Raji (cell line): Measurements from ENCODE around the gene CNKSR1.

Experiments used
- POLR2A ChIP-seq: IDR thresholded peaks from 2 replicates; pipeline ENCODE4 v1.6.1; 2011; ENCODE audit warnings: low read depth, low read length, control low read depth; ENCODE audit not compliant: insufficient read depth

CNKSR1 gene

GRCh38 chr1:26155370-26156284 lies 21.7 kb upstream of the CNKSR1 start:
- TF ChIP-seq POLR2A: no peak

DNA sequence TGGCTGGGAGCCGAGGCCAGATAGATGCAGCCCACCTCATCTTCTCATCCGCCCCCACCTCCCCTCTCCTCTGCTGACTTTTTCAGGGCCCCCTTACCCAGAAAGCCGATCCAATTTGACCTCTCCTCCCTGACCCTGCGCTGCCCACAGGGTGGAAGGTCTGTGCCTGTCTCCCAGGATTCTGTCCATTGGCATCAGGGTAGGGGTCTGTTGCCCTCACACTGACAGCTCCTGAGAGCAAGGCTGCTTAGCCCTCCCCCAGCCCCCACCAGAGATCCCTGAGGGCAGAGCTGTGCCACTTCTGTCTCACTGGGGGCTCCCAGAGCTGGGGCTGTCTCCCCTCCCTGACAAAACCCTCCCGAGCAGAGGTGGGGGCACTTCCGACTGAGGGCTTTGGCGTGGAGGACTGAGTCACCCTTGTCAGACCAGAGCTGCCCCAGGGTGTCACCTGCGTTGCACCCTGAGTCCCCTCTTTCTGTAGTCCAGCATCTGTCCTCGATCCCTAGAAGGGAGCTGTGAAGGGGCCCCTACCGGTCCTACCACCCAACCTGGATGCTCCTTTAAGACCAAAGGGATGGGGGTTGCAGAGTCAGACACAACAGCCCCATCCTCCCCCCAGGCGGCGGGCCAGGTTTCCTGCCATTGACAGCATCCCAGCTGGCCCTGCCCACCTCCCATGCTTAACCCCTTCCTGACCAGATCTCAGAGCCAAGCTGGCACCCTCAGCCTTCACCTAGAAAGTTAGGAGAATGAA lies 20.8 kb upstream of the CNKSR1 start:
- no peak for TF ChIP-seq POLR2A

GRCh38 chr1:26158271-26158907 lies 18.9 kb upstream of the CNKSR1 start:
- TF ChIP-seq POLR2A: no peak

- TF ChIP-seq POLR2A: no peak
Observed at GRCh38 chr1:26158908-26159742, 18.2 kb upstream of the CNKSR1 start, which contains the start of gene FAM110D. FAM110D (plus strand) TSS chr1:26159079; CDS start chr1:26161292, 2,213 bp downstream.

DNA sequence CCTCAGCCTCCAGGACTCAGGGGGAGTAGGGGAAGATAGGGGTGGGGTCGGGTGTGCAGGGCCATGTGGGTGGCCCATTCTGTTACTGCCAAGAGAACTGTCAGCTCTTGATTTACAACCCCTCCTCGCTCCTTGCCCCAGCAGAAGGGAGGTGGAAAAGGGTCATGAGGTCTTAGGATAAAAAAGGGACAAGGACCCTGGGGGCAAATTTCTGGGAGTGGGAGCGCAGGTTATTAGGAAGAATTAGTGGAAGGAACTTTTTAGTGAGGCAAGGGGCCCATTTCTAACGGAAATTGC lies 17.6 kb upstream of the CNKSR1 start:
- no peak for TF ChIP-seq POLR2A

DNA sequence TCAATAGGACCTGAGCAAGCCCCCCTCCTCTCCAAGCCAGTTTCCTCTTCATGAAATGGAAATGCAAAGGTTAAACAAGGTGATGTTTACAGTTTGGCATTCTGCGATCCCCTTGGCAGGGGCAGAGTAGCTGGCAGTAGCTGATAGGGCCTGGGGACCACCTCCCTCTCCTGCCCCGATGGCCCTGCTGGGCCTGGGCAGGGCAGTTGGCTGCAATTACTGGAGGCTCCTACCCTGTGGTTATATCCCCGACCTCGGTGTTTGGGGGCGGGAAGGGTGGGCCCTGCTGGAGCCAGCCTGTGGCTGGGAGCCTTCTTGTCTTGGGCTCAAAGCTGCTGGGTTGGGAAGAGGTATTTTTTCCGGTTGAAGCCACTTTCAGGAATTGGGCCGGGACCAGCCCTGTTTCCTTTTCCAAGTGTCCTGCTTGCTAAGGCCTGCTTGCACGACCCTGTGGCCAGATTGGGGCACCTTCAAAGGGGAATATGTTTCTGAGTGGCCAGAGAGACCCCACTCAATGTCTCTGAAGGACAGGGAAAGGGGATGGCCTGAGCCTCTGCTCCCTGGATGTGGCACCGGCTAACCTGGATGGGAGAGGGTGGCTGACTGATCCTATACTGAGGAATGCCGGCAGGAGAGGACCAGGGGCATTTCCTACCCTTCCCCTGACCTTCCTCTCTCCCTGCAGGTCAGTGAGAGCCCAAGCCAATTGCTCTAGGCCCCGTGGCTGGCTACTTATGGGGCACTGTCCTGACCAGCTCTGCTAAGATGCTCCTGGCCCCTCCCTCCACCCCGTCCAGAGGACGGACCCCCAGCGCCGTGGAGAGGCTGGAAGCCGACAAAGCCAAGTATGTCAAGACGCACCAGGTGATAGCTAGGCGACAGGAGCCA lies 16.5 kb upstream of the CNKSR1 start:
- no peak for TF ChIP-seq POLR2A

DNA sequence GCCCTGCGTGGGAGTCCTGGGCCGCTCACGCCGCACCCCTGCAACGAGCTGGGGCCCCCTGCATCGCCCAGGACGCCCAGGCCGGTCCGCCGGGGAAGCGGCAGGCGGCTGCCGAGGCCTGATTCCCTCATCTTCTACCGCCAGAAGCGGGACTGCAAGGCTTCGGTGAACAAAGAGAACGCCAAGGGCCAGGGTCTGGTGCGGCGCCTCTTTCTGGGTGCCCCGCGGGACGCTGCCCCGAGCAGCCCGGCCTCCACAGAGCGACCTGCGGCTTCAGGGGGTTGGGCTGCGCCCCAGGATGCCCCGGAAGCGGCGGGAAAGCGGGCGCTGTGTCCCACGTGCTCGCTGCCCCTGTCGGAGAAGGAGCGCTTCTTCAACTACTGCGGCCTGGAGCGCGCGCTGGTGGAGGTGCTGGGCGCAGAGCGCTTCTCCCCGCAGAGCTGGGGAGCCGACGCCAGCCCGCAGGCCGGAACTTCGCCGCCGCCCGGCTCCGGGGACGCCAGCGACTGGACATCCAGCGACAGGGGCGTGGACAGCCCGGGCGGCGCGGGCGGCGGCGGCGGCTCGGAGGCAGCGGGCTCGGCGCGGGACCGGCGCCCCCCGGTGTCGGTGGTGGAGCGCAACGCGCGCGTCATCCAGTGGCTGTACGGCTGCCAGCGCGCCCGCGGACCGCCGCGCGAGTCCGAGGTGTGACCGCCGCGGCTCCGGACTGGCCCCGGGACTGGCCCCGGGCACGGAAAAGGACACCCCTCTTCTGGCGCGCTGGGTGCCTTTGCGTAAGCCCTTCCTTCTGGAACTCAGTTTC lies 15.7 kb upstream of the CNKSR1 start:
- TF ChIP-seq POLR2A: no peak

DNA sequence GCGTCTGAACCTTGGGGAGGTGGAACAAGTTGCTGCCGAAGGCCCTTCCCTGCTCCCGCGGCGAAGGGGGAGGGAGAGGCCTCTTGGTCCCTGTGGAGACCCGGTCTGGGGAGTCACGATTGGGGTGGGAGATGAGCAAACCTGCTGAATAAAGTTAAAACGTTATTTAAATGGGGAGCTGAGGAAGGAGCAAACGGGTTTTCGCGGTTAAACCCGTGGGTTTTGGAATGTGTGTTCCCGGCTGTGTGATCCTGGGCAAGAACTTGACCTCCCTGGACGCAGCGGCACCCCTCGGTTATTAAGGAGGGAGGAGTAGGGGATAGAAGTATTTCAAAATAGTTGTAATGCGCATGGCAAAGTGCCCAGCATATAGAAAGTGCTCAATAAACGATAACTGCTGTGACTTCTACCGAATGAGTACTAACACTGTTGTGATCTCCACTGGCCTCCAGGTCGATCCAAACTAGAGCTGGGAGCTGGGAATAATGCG lies 15.0 kb upstream of the CNKSR1 start:
- TF ChIP-seq POLR2A: no peak

DNA sequence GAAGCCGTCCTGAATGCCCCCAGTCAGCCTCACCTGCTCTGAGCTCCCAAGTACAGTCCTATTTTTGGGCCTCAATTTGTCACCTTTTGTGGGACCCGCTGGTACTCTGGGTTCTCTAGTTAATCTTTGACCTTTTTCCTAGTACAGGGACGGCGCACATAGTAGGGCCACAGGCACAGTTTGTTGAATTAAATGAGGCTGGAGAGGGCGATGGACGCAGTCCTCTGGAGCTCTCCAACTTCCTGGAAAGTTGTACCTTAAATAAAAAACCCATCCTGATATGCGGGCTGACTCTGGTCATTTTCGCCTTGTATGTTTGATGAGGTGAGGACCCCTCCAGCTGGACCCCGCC lies 13.6 kb upstream of the CNKSR1 start:
- TF ChIP-seq POLR2A: no peak

DNA sequence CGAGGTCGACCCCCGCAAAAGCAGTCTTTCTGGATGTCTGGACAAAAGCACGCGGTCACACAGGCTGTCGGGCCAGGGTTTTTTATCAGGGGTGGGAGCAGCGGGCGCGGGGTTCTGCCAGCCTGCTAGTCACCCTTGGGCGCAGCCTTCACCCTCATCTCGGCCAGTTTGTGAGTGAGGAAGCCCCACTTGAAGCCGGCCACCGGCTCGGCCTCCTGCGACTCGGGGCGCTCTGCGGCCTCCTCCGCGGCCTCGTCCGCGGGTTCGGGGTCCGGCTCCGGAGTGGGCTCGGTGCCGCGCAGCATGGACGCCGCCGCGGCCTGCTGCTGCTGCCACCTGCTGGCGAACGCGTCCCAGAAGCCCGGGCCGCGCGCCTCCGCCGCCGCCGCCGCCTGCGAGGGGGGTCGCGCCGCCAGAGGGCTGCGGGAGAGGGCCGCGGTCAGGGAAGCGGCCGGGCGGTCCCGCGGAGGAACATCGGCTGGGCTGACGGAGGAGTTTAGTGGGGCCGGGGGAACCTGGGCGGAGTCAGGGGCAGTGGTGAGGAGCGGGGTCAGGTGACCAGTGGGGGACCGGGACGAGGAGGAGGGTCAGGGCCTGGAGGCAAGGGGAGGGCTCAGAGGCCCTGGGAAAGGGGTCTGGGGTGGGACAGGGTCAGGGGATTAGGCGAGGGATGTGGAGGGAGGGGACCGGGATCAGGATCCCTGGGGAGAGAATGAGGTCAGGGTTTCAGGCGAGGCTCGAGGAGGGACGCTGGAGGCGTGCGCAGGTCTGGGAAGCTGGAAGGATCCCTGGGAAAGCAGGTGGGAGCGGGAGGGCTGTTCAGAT lies 13.0 kb upstream of the CNKSR1 start:
- TF ChIP-seq POLR2A: no peak

DNA sequence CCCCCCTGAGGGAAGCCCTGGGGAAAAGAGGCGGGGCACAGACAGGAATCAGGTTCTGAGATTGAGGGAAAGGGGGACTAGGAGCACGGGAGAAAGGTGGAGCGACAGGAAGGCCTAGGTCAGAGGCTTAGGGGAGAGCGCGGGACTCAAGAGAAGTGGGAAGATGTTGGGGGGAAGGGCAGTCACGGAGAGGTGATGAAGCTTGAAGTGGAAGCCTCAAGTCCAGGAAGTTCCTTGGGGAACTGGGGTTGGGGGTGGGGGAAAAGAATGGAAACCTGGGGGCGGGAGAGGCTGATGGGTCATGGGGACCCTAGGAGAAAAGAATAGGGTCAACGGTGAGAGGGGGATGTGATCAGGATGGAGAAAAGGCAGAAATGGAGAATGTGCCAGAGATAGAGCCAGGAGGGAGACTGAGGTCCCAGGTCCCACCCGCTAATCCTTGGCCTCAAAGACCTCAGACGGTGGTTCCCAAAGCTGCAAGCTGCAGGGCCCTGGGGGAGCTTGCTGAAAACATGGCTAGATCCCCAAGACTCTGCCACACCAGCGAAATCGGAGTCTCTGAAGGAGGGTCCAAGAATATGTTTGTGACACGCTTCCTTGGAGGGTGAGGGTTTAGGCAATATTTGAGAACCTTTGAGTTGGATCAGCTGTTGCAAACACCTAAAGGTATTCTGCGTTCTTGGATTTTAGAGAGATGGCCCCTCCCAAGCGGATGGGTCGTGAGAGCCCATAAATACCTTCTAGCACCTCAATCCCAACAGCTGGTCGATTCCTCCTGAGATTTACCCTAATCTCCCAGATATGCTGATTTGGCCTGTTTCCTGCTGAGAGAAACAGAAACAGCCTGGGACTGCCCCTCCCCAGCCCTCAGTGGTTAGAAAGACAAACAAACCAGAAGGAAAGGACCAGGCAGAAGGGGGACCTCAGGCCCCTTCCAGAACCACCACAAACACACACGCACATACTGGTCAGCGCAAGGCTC lies 12.1 kb upstream of the CNKSR1 start:
- no peak for TF ChIP-seq POLR2A
